ENCODE data around the gene PCNX1.

DNA sequence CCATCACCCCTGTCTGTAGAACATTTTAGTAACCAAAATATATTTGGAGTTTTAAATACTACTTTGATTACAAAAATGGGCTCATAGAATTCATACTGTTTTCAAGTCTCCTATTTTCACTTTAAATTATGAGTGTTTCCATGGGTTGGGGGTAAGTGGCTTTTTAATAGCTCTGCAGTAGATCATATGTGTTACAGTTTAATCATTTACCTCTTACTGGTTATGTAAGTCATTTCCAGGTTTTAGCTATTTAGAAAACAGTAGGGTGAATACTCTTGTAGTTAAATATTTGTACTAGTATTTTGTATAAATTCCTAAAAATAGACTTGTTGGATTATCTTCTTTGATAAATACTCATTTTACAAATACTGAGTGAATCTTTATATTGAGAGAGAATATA, 8.2 kb downstream of the PCNX1 start:
- TF ChIP-seq REST (IDR thresholded peaks at IDR 0.05) (no peak), ATF3 (IDR thresholded peaks at IDR 0.05) (no peak), CTCF (IDR thresholded peaks at IDR 0.05; ENCODE audit: low read depth, low read length, missing input control) (no peak), ZBTB33 (IDR thresholded peaks at IDR 0.05) (no peak), SP1 (IDR thresholded peaks at IDR 0.05) (no peak), EGR1 (IDR thresholded peaks at IDR 0.05; ENCODE audit: low read depth in 2 of 2) (no peak), JUND (IDR thresholded peaks at IDR 0.05) (no peak), YY1 (IDR thresholded peaks at IDR 0.05) (no peak), MAX (IDR thresholded peaks at IDR 0.05) (no peak), TAF1 (conservative IDR thresholded peaks at IDR 0.05) (no peak), RAD21 (IDR thresholded peaks at IDR 0.05) (no peak), HNF4G (IDR thresholded peaks at IDR 0.05) (no peak), GABPA (IDR thresholded peaks at IDR 0.05 in 1 of 2, conservative IDR thresholded peaks at IDR 0.05 in 1 of 2) (no peak), FOXA1 (IDR thresholded peaks at IDR 0.05) (no peak)

All from liver (tissue), 3 donors.